GM18502 (cell line): Measurements from ENCODE around the gene DIP2C.

Experiments
- ATAC-seq: cut with Tn5 transposase; IDR thresholded peaks from one replicate; pipeline ENCODE4 v1.9.1; 2021; ENCODE audit warnings: mild to moderate bottlenecking; ENCODE audit not compliant: unreplicated experiment, poor library complexity

DIP2C gene

DNA sequence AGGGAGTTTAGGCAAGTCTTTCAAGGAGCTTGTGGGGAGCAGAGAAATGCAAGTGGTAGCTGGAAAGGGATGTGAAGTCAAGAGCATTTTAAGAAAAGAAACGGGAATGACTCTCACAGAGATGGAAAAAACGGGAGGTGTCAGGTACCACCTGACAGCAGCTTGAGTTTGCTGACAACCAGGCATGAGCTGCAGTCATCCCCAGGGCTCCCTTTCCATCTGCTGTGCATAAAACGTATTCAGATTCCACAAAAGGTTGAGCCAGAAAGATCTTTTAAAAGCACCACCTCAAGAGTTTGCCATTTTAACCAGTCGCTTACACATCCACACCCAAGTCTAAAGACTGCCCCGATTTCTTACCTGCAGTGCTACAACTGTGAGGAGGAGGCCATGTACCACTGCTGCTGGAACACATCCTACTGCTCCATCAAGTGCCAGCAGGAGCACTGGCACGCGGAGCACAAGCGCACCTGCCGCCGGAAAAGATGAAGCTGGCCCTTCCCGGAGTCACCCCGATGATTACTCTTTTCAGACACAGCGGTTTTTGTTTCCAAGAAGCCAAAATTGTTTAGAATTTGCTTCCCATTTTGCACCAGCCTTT, 437.4 kb downstream of the DIP2C start:
- no peak for ATAC-seq

DNA sequence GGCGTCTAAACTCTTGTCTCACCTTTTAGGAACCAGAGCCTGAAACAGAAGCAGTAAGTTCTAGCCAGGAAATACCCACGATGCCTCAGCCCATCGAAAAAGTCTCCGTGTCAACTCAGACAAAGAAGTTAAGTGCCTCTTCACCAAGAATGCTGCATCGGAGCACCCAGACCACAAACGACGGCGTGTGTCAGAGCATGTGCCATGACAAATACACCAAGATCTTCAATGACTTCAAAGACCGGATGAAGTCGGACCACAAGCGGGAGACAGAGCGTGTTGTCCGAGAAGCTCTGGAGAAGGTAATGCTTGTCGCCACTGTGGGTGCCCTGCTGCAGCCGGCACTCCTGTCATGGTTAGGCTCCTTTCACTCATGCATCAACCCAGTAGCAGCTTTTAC, 441.2 kb downstream of the DIP2C start:
- no peak for ATAC-seq

DNA sequence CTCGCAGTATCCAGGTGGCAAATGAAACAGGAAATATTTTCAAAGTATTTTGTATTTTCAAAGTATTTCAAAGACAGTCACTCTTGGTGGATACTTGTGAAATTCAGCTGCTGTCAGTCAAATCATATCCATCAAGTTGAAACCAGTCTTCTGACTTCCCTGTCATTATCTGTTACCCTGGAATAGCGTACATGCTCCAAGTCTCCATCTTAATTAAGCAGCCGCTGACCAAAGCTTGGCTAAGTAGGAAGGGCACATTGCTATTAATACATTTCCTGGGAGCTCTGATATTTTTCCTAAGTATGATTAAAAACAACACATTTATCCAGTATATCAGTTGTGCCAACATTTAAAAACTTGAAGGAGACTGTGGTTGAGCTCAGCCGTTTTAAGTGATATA, 442.0 kb downstream of the DIP2C start:
- no peak for ATAC-seq

DNA sequence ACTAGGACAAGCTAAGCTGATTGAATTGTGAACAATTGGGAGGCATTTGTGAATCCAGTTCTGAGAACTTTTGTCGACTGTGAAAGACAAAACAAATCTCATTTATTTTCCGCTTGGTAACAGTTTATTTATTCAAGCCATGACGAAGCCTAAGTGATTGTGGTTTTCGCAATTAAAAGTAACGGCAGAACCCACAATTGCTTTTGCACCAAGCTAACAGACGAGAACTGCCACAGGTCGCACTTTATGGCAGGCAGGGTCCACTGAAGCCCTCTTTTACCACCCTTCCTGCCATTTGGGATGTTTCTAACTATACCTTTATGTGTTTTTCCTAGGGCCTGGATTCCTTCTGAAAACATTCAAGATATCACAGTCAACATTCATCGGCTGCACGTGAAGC, 443.0 kb downstream of the DIP2C start:
- ATAC-seq = no peak

DNA sequence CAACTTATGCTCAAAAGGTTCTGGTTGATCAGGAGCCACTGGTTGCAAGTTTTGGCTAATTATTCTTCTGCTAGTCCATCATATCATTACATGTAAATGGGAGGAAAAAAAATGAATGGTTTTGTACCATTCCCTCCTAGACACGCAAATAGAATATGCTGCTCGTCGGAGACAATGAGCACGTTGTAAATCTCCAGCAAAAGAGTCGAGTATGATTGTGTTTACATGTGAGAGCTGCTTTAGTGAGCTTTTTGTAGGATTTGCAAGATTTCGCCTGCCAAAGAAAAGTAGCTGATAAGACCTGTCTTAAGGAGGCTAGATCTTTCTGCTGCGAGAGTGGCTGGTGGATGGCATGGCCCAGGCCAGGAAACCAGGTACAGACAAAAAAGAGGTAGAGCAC, 445.2 kb downstream of the DIP2C start:
- ATAC-seq = no peak

DNA sequence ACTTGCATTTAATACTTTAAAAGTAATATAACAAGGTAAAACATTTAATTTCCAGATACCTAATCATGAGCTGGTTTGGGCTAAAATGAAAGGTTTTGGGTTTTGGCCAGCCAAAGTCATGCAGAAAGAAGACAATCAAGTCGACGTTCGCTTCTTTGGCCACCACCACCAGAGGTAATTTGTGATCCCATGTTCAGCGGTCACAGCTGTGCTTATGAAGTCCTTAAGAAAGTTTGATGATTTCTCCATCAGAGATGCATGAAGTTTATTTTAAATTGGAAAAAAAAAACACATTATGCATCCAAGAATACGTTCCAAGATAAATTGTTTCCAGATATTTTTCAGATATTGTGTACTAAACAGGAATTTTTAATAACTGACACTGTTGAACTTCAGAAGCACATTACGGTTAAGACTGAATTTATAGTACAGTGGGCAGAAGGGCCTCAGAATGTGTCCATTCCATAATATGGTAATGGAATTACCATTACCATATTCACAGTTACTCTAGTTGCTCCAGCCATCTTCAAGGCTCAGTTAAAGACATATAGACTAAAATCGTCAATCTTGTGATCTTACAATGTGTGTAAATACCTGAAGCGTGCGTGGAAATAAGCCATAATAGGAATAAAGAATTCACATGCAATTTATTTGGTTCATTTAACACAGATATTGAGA, 447.4 kb downstream of the DIP2C start:
- no peak for ATAC-seq

DNA sequence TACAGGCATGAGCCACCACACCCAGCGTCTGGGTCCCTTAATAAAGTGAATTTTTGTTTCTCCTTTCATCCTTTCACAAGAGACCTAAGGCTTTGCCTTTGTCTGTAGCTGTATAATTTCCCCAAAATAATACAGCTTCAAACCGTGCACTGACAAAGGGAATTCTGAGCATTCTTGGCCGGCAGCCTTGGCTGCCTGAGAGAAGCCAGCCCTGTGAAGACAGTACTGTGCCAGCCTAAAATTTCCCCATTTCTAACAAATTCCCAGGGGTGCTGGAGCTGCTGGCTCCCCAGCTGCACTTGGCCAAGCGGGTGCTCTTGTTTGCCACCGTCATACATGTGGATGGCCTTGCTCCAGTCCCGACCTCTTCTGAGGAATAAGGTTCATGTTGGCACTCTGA, 448.0 kb downstream of the DIP2C start:
- no peak for ATAC-seq

DNA sequence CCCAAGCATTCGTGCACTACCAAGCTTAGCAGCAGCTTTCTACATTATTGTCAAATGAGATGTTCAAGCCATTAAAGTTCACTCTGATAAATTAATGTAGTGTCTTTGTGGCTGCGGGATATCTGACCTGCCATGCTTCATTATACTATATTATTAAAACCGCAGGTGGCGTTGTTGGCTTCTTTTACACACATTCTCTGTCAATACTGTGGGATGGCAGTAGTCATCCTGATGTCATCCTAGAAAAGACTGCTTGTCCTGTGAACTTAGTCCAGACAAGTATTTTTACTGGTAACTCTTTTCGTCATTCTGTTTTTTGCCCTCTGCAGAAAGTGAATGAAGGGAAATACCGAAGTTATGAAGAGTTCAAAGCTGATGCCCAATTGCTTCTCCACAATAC, 450.4 kb downstream of the DIP2C start:
- no peak for ATAC-seq

DNA sequence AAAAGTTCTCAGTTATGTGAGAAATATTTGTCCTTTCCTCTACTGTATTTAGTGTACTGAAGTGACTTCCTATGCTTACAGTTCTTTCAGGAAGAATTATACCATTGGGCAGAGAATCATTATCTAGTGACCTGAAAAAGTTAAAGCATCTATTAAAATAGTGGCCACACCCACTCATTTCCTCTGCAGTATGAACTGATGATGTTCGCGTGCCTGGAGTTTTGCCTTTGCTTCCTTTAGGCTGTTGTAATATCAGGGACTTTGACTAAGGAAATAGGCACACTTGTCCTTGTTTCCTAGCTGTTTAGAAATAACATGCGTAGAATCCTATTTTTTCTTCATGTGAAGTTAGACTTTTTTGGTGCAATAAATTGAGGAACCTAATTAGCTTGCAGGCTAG, 453.6 kb downstream of the DIP2C start:
- no peak for ATAC-seq

DNA sequence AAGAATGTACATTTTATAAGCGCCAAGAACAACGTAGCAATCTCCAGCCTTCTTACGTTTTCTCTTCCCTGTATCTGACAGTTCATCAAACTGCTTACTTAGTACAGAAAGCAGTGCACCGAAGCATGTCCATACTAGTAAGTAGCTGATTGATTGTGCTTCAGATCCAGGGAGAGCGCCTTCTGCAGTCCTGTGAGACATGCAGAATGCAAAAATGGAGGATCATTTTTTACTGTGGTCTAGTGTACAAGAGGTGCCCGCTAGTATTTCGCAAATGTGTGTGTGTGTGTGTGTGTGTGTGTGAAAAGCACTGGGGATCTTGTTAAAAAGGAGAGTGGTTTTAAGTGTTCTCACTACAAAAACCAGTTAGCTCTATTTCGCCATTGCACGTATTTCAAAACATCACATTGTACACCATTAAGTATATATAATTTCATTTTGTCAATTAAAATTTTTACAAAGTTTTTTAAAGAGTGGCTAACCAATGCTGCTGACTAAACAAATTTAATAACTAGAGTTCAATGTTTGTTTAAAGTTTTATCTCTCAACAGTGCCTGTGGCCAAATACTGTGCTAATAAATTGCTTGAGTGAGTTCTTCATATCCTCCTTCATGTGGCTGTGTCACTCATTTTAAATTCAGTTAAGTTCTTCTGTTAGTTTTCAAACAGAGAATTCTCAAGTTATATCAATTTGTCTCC, 454.6 kb downstream of the DIP2C start:
- no peak for ATAC-seq

DNA sequence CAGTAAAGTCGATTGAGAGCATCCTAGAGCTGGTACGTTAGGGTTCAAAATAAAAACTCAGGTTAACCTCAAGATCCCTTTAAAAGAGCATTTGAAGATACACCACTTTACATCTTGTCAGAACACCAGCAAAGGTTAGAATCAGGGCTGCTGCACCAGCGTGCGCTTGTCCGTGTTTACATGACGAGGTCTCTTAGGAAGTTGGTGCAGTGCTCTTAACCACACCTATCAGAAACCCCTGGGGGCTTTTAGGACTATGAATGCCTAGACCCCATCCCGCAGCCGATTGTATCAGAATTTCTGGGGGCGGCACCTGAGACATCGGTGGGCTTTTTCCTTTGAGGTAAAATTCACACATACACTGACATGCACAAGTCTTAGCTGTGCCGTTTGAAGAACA, 456.6 kb downstream of the DIP2C start:
- no peak for ATAC-seq

DNA sequence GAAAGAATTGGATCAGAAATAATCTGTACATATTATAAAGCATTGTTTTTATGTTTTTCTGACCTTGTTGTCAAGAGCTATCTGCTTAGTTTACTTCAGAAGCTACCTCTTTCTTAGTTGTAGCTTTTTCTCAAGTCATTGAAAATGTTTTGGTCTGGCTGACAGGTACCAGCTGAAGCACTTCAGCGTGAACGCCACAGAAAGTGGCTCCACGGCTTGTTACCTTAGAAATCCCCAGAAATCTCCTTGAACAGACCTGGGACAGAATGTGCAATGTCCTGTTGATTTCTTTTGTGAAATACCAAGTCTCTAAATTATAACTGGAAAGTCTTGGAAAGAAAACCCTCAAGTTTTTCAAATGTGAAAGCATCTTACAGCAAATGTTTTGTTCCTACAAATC, 457.4 kb downstream of the DIP2C start:
- ATAC-seq = no peak

DNA sequence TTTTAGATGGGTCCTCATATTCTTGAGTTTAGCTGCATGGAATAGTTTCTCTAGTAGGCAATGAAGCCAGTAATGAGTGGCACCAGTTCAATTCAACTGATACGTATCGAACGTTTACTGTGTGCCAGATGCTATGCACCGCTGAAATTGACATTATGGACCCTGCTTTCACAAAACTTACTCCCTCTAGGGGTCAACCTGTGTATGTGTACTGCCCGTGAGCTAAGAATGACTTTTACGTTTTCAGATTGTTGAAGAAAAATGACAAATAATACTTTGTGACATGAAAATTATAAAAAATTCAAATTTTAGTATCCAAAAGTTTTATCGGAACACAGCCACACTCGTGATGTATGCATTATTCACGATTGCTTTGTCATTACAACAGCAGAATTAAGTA, 458.7 kb downstream of the DIP2C start:
- ATAC-seq = no peak

DNA sequence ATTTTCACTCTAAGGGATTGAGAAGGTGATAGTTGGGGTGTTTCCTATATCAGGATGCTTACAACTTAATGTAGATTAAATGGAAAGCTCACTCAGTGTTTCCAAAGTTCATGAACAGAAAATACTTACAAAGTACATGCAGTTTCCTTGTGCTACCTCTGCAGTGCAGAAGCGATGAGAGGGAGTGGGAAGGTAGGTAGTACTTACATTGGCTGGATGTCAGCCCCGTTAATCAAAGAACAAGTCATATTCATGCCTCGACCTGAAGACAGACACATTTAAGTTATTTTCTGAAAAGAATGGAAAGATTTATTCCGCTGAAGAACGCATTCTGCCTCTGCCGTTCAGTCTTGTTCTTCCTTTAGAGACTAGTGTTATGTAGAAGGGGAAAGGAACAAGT, 461.1 kb downstream of the DIP2C start:
- ATAC-seq = no peak

DNA sequence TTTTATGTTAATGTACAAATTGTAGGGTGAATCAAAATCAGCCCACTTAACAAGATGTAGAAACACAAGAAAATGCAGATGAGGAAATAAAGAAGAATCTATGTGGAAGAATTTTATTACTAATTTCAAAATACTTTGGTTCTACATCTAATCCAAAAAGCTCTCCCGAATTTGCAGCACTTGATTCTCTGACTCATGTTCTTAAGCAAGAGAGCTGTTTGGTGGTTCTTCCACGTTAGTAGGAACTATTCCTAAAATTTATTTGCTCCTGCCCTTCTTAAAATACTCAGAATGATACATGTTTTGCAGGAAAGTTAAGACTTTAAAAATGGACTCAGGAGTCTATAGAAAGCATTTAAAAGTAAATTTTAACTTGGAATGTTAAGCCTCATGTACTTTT, 462.5 kb downstream of the DIP2C start:
- no peak for ATAC-seq

DNA sequence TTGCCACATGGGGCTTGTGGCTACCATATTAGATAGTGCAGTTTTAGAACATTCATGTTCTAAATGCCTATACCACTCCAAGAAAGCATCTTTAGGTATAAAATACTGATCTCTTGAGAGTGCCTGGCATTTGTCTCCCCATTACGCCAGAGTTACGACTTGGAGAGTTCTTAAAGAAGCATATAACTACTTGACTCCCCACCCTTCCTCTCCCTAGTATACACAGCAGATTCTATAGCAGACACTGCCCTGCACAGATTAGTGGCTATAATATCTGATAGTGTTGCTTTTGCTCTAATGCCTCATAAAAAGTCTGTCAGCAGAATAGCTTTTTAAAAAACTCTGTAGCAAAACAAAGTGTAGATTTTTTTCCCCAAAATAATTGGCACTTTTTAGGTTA, 463.4 kb downstream of the DIP2C start:
- no peak for ATAC-seq

DNA sequence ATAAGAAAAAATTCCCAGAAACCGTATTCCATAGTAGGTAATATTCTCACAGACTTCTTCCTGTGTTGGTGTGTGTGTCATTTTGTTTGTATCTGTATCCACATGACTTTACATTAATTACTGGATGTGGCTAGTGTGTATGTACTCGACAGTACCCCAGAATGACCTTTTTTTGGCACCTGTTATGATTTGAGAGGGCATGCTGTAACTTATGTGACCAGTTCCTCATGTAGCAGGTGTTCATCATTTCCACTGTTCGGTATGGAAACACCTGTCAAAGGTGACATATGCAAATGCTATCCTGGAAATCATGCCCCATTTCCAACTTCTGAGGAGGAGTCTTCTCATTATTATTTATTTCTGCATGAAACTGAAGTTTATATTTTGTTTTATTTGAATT, 464.9 kb downstream of the DIP2C start:
- no peak for ATAC-seq
